H1 (cell line): ENCODE results near the gene KCNQ1OT1. TPM values are rescaled to one million over a fixed set of nuclear protein-coding genes. Genes with fewer than 3 reads are reported as not detected.

Source experiments
- CREB1 ChIP-seq: IDR thresholded peaks from 2 replicates; pipeline ENCODE4 v1.6.1; 2012; ENCODE audit warnings: inconsistent platforms
- RBBP5 ChIP-seq: IDR thresholded peaks from 2 replicates; pipeline ENCODE4 v1.7.1; 2012; ENCODE audit warnings: low read depth, mild to moderate bottlenecking, inconsistent platforms, low read length, moderate library complexity, borderline replicate concordance
- SIN3A ChIP-seq, 2 experiments: IDR thresholded peaks in 1 of 2; conservative IDR thresholded peaks in 1 of 2; 2 replicates each; pipeline ENCODE4 v1.6.1; 2011 to 2012; ENCODE audit warnings: low read length in 2 of 2, improper control_type of control experiment in 1 of 2, low read depth in 1 of 2, mild to moderate bottlenecking in 1 of 2
- polyA plus RNA-seq, 7 experiments: library from polyadenylated mRNA; depleted of rRNA in 3 of 7; stranded (reverse) in 5 of 7; unstranded in 2 of 7; fragments of >200 nt in 5 of 7; fragments of 200-250 nt in 2 of 7; gene quantifications; 1 replicate in 5 of 7; 2 replicates in 1 of 7; 4 replicates in 1 of 7; pipeline versions ENCODE4 v1.2.1 to v1.2.3, GENCODE V29; 2011 to 2013; ENCODE audit warnings: missing spikeins in 2 of 7, mixed read lengths in 2 of 7
- total RNA-seq: library from RNA; stranded (reverse); fragmentation: NEBNext Ultra II Directional; extraction: Animal tissue kit (Norgen Biotek cat#: 25700); gene quantifications from 2 replicates; pipeline ENCODE4 v1.2.1, GENCODE V29; 2021

Gene KCNQ1OT1
- total and polyA plus RNA-seq, 2 of the 8 experiments (the other 6 are each of a cell fraction or from before 2014, with no cell fraction given) = 0.21 to 1.2 TPM

GRCh38 chr11:2745511-2745910 lies 45.7 kb upstream of the KCNQ1OT1 start (continued):
- TF ChIP-seq SIN3A (conservative IDR thresholded peaks at IDR 0.05 in 1 of 2, IDR thresholded peaks at IDR 0.05 in 1 of 2; ENCODE audit: low read depth in 1 of 2, low read length in 2 of 2) = no peak
- no peak for TF ChIP-seq CREB1
- TF ChIP-seq RBBP5 = no peak
